HG03342 (cell line): Measurements from ENCODE around the gene ERP44.
"Not testable (repeated sequence)": the region's sequence is repeated elsewhere in the genome, so short reads cannot be mapped to it uniquely, and the experiment has no call there.

Experiments
- ATAC-seq: cut with Tn5 transposase; IDR thresholded peaks from one replicate; pipeline ENCODE4 v1.9.1; 2021; ENCODE audit warnings: mild to moderate bottlenecking, moderate library complexity; ENCODE audit not compliant: unreplicated experiment

ERP44 gene

GRCh38 chr9:100070104-100071041, 28.4 kb downstream of the ERP44 start:
- no peak for ATAC-seq

GRCh38 chr9:100069068-100069467, 29.7 kb downstream of the ERP44 start:
- not testable (repeated sequence) for ATAC-seq

- ATAC-seq, result not testable (repeated sequence)
Observed at GRCh38 chr9:100067990-100068389, 30.8 kb downstream of the ERP44 start.

- ATAC-seq, result peak; percentile 97
Observed at GRCh38 chr9:100066539-100066938, 32.3 kb downstream of the ERP44 start.

GRCh38 chr9:100064872-100065581, 33.8 kb downstream of the ERP44 start:
- ATAC-seq, result no peak

- ATAC-seq, result no peak
Observed at GRCh38 chr9:100063185-100063584, 35.6 kb downstream of the ERP44 start.

- not testable (repeated sequence) for ATAC-seq
Observed at GRCh38 chr9:100062683-100063082, 36.1 kb downstream of the ERP44 start.

GRCh38 chr9:100058699-100059579, 39.9 kb downstream of the ERP44 start:
- ATAC-seq, result peak; percentile 81

- no peak for ATAC-seq
Observed at GRCh38 chr9:100057624-100058023, 41.2 kb downstream of the ERP44 start.

- no peak for ATAC-seq
Observed at GRCh38 chr9:100056561-100056960, 42.2 kb downstream of the ERP44 start.

GRCh38 chr9:100052375-100052774, 46.4 kb downstream of the ERP44 start:
- ATAC-seq, result no peak

- ATAC-seq, result no peak
Observed at GRCh38 chr9:100049551-100049950, 49.2 kb downstream of the ERP44 start.

GRCh38 chr9:100038472-100038871, 60.3 kb downstream of the ERP44 start:
- ATAC-seq, result no peak

GRCh38 chr9:100033877-100034551, 64.8 kb downstream of the ERP44 start:
- no peak for ATAC-seq

- no peak for ATAC-seq
Observed at GRCh38 chr9:100030548-100030947, 68.3 kb downstream of the ERP44 start.

GRCh38 chr9:100029251-100029650, 69.5 kb downstream of the ERP44 start:
- ATAC-seq, result no peak

GRCh38 chr9:100028201-100028784, 70.5 kb downstream of the ERP44 start:
- ATAC-seq, result peak; percentile 91

GRCh38 chr9:100027543-100027942, 71.3 kb downstream of the ERP44 start:
- ATAC-seq, result no peak

GRCh38 chr9:100021931-100022330, 76.9 kb downstream of the ERP44 start:
- ATAC-seq, result no peak
